GM18519 (cell line): ENCODE results near the gene PZP.
"Not testable (repeated sequence)": the region's sequence is repeated elsewhere in the genome, so short reads cannot be mapped to it uniquely, and the experiment has no call there.

Source experiments
- ATAC-seq: cut with Tn5 transposase; IDR thresholded peaks from one replicate; pipeline ENCODE4 v1.9.1; 2021; ENCODE audit warnings: mild to moderate bottlenecking, moderate library complexity; ENCODE audit not compliant: unreplicated experiment, low FRiP score

Gene PZP

GRCh38 chr12:9208229-9208628, at the start of gene PZP:
PZP (minus strand) TSS chr12:9208395; CDS start chr12:9208341, 54 bp downstream.
- no peak for ATAC-seq

- ATAC-seq, result no peak
Observed at GRCh38 chr12:9256758-9257405, 48.7 kb upstream of the PZP start.

GRCh38 chr12:9256341-9256740, 48.1 kb upstream of the PZP start:
- ATAC-seq, result no peak

- no peak for ATAC-seq
Observed at GRCh38 chr12:9255837-9256236, 47.6 kb upstream of the PZP start.

GRCh38 chr12:9253464-9253863, 45.3 kb upstream of the PZP start:
- ATAC-seq, result no peak

GRCh38 chr12:9252791-9253190, 44.6 kb upstream of the PZP start:
- ATAC-seq, result not testable (repeated sequence)

GRCh38 chr12:9252256-9252655, 44.1 kb upstream of the PZP start:
- no peak for ATAC-seq

- no peak for ATAC-seq
Observed at GRCh38 chr12:9248435-9248834, 40.2 kb upstream of the PZP start.

GRCh38 chr12:9244894-9245293, 36.7 kb upstream of the PZP start:
- ATAC-seq, result no peak

- ATAC-seq, result no peak
Observed at GRCh38 chr12:9243999-9244649, 35.9 kb upstream of the PZP start.

GRCh38 chr12:9241301-9241700, 33.1 kb upstream of the PZP start:
- ATAC-seq, result no peak

GRCh38 chr12:9240776-9241175, 32.6 kb upstream of the PZP start:
- ATAC-seq, result no peak

GRCh38 chr12:9240004-9240635, 31.9 kb upstream of the PZP start:
- ATAC-seq, result not testable (repeated sequence)

- no peak for ATAC-seq
Observed at GRCh38 chr12:9237286-9237685, 29.1 kb upstream of the PZP start.

- ATAC-seq, result no peak
Observed at GRCh38 chr12:9235519-9235918, 27.3 kb upstream of the PZP start.

- no peak for ATAC-seq
Observed at GRCh38 chr12:9227950-9228349, 19.8 kb upstream of the PZP start.

- ATAC-seq, result no peak
Observed at GRCh38 chr12:9223830-9224229, 15.6 kb upstream of the PZP start.

GRCh38 chr12:9221483-9221882, 13.3 kb upstream of the PZP start:
- no peak for ATAC-seq

- not testable (repeated sequence) for ATAC-seq
Observed at GRCh38 chr12:9221011-9221410, 12.8 kb upstream of the PZP start.

- ATAC-seq, result no peak
Observed at GRCh38 chr12:9214534-9214933, 6.3 kb upstream of the PZP start.

- no peak for ATAC-seq
Observed at GRCh38 chr12:9211687-9212086, 3.5 kb upstream of the PZP start.

- no peak for ATAC-seq
Observed at GRCh38 chr12:9204380-9204779, 3.8 kb downstream of the PZP start.
